T-helper 1 cell treated with Interleukin-12 subunit alpha and Interleukin-12 subunit beta and Interleukin-4 antibody, amounts not matched to agents 30 ng/mL and 1 ng/mL, for 36 hours (primary cell): ENCODE results near the gene ZCWPW1. TPM values are rescaled to one million over a fixed set of nuclear protein-coding genes. Genes with fewer than 3 reads are reported as not detected.
"Not testable (repeated sequence)": the region's sequence is repeated elsewhere in the genome, so short reads cannot be mapped to it uniquely, and the experiment has no call there.

Experiments used
- intact Hi-C: fragments of 100-400 bp; cut with micrococcal nuclease; formaldehyde crosslinking; loops from one replicate; pipeline ENCODE4 v1.15.1; 2024
- total RNA-seq: library from RNA; stranded (reverse); gene quantifications from 2 replicates; pipeline ENCODE4 v1.2.3, GENCODE V29; 2022

Gene ZCWPW1
- total RNA-seq, 1 donor from 2014 or later: 1.8 TPM

- intact Hi-C loops: loop anchor here (1.0 to 5.0 kb wide), 5 partner anchors 40 to 415 kb away; no protein-coding TSS in a partner anchor
Observed at GRCh38 chr7:100407285-100408180, 21.0 kb downstream of the ZCWPW1 start.

GRCh38 chr7:100406767-100407166 lies 21.7 kb downstream of the ZCWPW1 start:
- intact Hi-C loops: loop anchor here (1.0 to 5.0 kb wide), 5 partner anchors 39 to 414 kb away; no protein-coding TSS in a partner anchor

GRCh38 chr7:100402241-100402640 lies 26.3 kb downstream of the ZCWPW1 start:
- intact Hi-C loops: no loop called here

- intact Hi-C loops: no loop called here
Observed at GRCh38 chr7:100401811-100402210, 26.7 kb downstream of the ZCWPW1 start.

GRCh38 chr7:100400656-100401055 lies 27.8 kb downstream of the ZCWPW1 start:
- intact Hi-C loops: no loop called here

- intact Hi-C loops: no loop called here
Observed at GRCh38 chr7:100400041-100400440, 28.5 kb downstream of the ZCWPW1 start.

GRCh38 chr7:100398239-100398638 lies 30.3 kb downstream of the ZCWPW1 start:
- intact Hi-C loops: no loop called here

GRCh38 chr7:100397315-100398081 lies 31.0 kb downstream of the ZCWPW1 start:
- intact Hi-C loops: loop anchor here (2.0 kb wide), 1 partner anchor 53 kb away; no protein-coding TSS in a partner anchor

GRCh38 chr7:100396421-100396982 lies 32.0 kb downstream of the ZCWPW1 start:
- intact Hi-C loops: loop anchor here (1.0 to 2.0 kb wide), 2 partner anchors 33 to 52 kb away; partner anchors contain the start of gene MEPCE

- intact Hi-C loops: no loop called here
Observed at GRCh38 chr7:100394077-100394476, 34.4 kb downstream of the ZCWPW1 start.

- intact Hi-C loops: no loop called here
Observed at GRCh38 chr7:100393233-100393905, 35.1 kb downstream of the ZCWPW1 start.

GRCh38 chr7:100390286-100391009 lies 38.1 kb downstream of the ZCWPW1 start:
- intact Hi-C loops: no loop called here

- intact Hi-C loops: no loop called here
Observed at GRCh38 chr7:100389437-100390088, 38.9 kb downstream of the ZCWPW1 start.

GRCh38 chr7:100387695-100388094 lies 40.8 kb downstream of the ZCWPW1 start:
- intact Hi-C loops: no loop called here

GRCh38 chr7:100386940-100387339 lies 41.6 kb downstream of the ZCWPW1 start:
- intact Hi-C loops: no loop called here

GRCh38 chr7:100384628-100385294 lies 43.7 kb downstream of the ZCWPW1 start:
- intact Hi-C loops: no loop called here

GRCh38 chr7:100382234-100382853 lies 46.2 kb downstream of the ZCWPW1 start:
- intact Hi-C loops: not testable (repeated sequence)

GRCh38 chr7:100381531-100382233 lies 46.8 kb downstream of the ZCWPW1 start:
- intact Hi-C loops: not testable (repeated sequence)
